ENCODE results near the gene GALNT2.

GALNT2 gene

GRCh38 chr1:230071316-230071715, 4.3 kb downstream of the GALNT2 start:
- FAIRE-seq, result no peak
- no peak for DNase-seq (ENCODE audit: low spot score)

GRCh38 chr1:230072296-230072695, 5.3 kb downstream of the GALNT2 start:
- FAIRE-seq (no peak), DNase-seq (ENCODE audit: low spot score) (no peak)

GRCh38 chr1:230072866-230073265, 5.8 kb downstream of the GALNT2 start:
- FAIRE-seq, result no peak
- no peak for DNase-seq (ENCODE audit: low spot score)

GRCh38 chr1:230073371-230074035, 6.5 kb downstream of the GALNT2 start:
- FAIRE-seq, result no peak

GRCh38 chr1:230074270-230074669, 7.2 kb downstream of the GALNT2 start:
- DNase-seq (ENCODE audit: low spot score) (no peak), FAIRE-seq (no peak)

More at GRCh38 chr1:230073371-230074035, 6.5 kb downstream of the GALNT2 start:
- DNase-seq (ENCODE audit: low spot score), result peak; percentile 54

GRCh38 chr1:230074762-230075161, 7.7 kb downstream of the GALNT2 start:
- no peak for DNase-seq (ENCODE audit: low spot score)
- FAIRE-seq, result no peak

- FAIRE-seq (no peak), DNase-seq (ENCODE audit: low spot score) (no peak)
Observed at GRCh38 chr1:230076121-230076520, 9.1 kb downstream of the GALNT2 start.

GRCh38 chr1:230077011-230077410, 10.0 kb downstream of the GALNT2 start:
- FAIRE-seq (no peak), DNase-seq (ENCODE audit: low spot score) (no peak)

GRCh38 chr1:230077436-230078213, 10.6 kb downstream of the GALNT2 start:
- peak; percentile 62 for FAIRE-seq
- peak; percentile 72 for DNase-seq (ENCODE audit: low spot score)

GRCh38 chr1:230079199-230080024, 12.4 kb downstream of the GALNT2 start:
- FAIRE-seq, result no peak
- no peak for DNase-seq (ENCODE audit: low spot score)

GRCh38 chr1:230080822-230081221, 13.8 kb downstream of the GALNT2 start:
- FAIRE-seq (no peak), DNase-seq (ENCODE audit: low spot score) (no peak)

GRCh38 chr1:230081751-230082150, 14.7 kb downstream of the GALNT2 start:
- FAIRE-seq (no peak), DNase-seq (ENCODE audit: low spot score) (no peak)

- no peak for FAIRE-seq
- DNase-seq (ENCODE audit: low spot score), result no peak
Observed at GRCh38 chr1:230082211-230082610, 15.2 kb downstream of the GALNT2 start.

- DNase-seq (ENCODE audit: low spot score) (no peak), FAIRE-seq (no peak)
Observed at GRCh38 chr1:230083053-230083452, 16.0 kb downstream of the GALNT2 start.

- DNase-seq (ENCODE audit: low spot score) (no peak), FAIRE-seq (no peak)
Observed at GRCh38 chr1:230083746-230084407, 16.8 kb downstream of the GALNT2 start.

- FAIRE-seq (peak; percentile 94), DNase-seq (ENCODE audit: low spot score) (peak; percentile 99)
Observed at GRCh38 chr1:230084408-230085177, 17.6 kb downstream of the GALNT2 start.

- DNase-seq (ENCODE audit: low spot score), result no peak
- no peak for FAIRE-seq
Observed at GRCh38 chr1:230085178-230085515, 18.1 kb downstream of the GALNT2 start.

GRCh38 chr1:230086151-230086550, 19.1 kb downstream of the GALNT2 start:
- FAIRE-seq, result no peak
- DNase-seq (ENCODE audit: low spot score), result peak; percentile 39

GRCh38 chr1:230087028-230087716, 20.1 kb downstream of the GALNT2 start:
- FAIRE-seq (no peak), DNase-seq (ENCODE audit: low spot score) (no peak)

GRCh38 chr1:230087717-230088105, 20.7 kb downstream of the GALNT2 start:
- no peak for DNase-seq (ENCODE audit: low spot score)
- FAIRE-seq, result no peak
